Gastrocnemius medialis (tissue), 4 donors: ENCODE measurements around the gene TRABD2A. TPM values are rescaled to one million over a fixed set of nuclear protein-coding genes. Genes with fewer than 3 reads are reported as not detected.
A peak's percentile ranks its signal among the peaks of the same experiment; 100 is the strongest.

Experiments
- ATAC-seq, 2 donors: fragments of 150-250 bp; one replicate each; pipeline ENCODE4 v1.9.1; 2016
- DNase-seq, 2 donors: peaks; one replicate each; pipeline ENCODE4 v3.0.0-alpha.2; 2019
- H3K27ac ChIP-seq, 4 donors: fragments of 200-600 bp; sonication (generic); 1 replicate in 1 of 4; 2 replicates in 3 of 4; pipeline ENCODE4 v1.5.1; 2016 to 2018; ENCODE audit warnings: mild to moderate bottlenecking in 2 of 4, moderate library complexity in 1 of 4
- H3K27me3 ChIP-seq, 3 donors: fragments of 200-600 bp; sonication (generic) in 2 of 3; 1 replicate in 1 of 3; 2 replicates in 2 of 3; pipeline versions ENCODE4 v1.5.1 to v1.6.0; 2016 to 2019; ENCODE audit warnings: mild to moderate bottlenecking in 1 of 3, moderate library complexity in 1 of 3
- H3K36me3 ChIP-seq, 2 donors: fragments of 200-600 bp; sonication (generic) in 1 of 2; one replicate each; pipeline ENCODE4 v1.5.1; 2017 to 2018
- H3K4me1 ChIP-seq, 2 donors: fragments of 200-600 bp; sonication (generic) in 1 of 2; one replicate each; pipeline ENCODE4 v1.5.1; 2016 to 2017; ENCODE audit warnings: mild to moderate bottlenecking in 2 of 2
- H3K4me3 ChIP-seq, 4 donors: fragments of 200-600 bp; sonication (generic) in 3 of 4; 1 replicate in 1 of 4; 2 replicates in 3 of 4; pipeline ENCODE4 v1.5.1; 2016 to 2019; ENCODE audit warnings: mild to moderate bottlenecking in 2 of 4
- H3K9me3 ChIP-seq, 3 donors: fragments of 200-600 bp; sonication (generic) in 2 of 3; 1 replicate in 1 of 3; 2 replicates in 2 of 3; pipeline ENCODE4 v1.5.1; 2016 to 2019
- CTCF ChIP-seq, 5 experiments: fragments of 450-650 bp in 3 of 5; fragments of 200-600 bp in 2 of 5; sonication (generic) in 2 of 5; IDR thresholded peaks in 4 of 5; conservative IDR thresholded peaks in 1 of 5; 1 replicate in 4 of 5; 2 replicates in 1 of 5; pipeline ENCODE4 v1.5.1; 2016 to 2019; ENCODE audit warnings: antibody characterized with exemption in 5 of 5, mild to moderate bottlenecking in 3 of 5, moderate library complexity in 3 of 5
- POLR2A ChIP-seq, 2 donors: fragments of 450-650 bp; IDR thresholded peaks; one replicate each; pipeline ENCODE4 v1.6.1; 2017; ENCODE audit warnings: antibody characterized with exemption in 2 of 2, mild to moderate bottlenecking in 2 of 2, moderate library complexity in 2 of 2
- in situ Hi-C, 4 donors: fragments of 200-750 bp; cut with MboI; loops; one replicate each; pipeline versions ENCODE4 v1.15.0 to v1.8.0; 2017; ENCODE audit warnings: low sequenced_read_pairs in 4 of 4
- intact Hi-C: fragments of 100-400 bp; cut with DNase I; formaldehyde crosslinking; loops from one replicate; pipeline ENCODE4 v1.15.1; 2023; ENCODE audit warnings: low total_unique reads
- total RNA-seq, 4 donors: library from RNA; depleted of rRNA; stranded (reverse); fragments of >200 nt; gene quantifications; one replicate each; pipeline versions ENCODE4 v1.1.0 to v1.2.3, GENCODE V29; 2016

TRABD2A gene
- total RNA-seq, 4 donors from 2014 or later, result 0.27 to 0.97 (median 0.64) TPM

GRCh38 chr2:84830758-84831500 is 50.0 kb downstream of the TRABD2A start:
- intact Hi-C loops (no loop called here), in situ Hi-C loops (no loop called here)
- Histone ChIP-seq H3K36me3 (no peaks in the 10 kb centered on the region), H3K4me3 (no peak overlapping the region), H3K27me3 (no peaks in the 10 kb centered on the region), H3K9me3 (no peaks in the 10 kb centered on the region), H3K27ac (no peak overlapping the region), H3K4me1 (no peaks in the 10 kb centered on the region)
- DNase-seq (no peak), ATAC-seq (no peak)
- TF ChIP-seq POLR2A (IDR thresholded peaks at IDR 0.05) (no peak), CTCF (IDR thresholded peaks at IDR 0.05 in 4 of 5, conservative IDR thresholded peaks at IDR 0.05 in 1 of 5) (no peak)

GRCh38 chr2:84830095-84830494 is 50.8 kb downstream of the TRABD2A start:
- DNase-seq (peak; percentile 23 to 38), ATAC-seq (no peak)
- Histone ChIP-seq H3K36me3 (no peaks in the 10 kb centered on the region), H3K27me3 (no peaks in the 10 kb centered on the region), H3K9me3 (no peaks in the 10 kb centered on the region), H3K4me3 (no peak overlapping the region), H3K4me1 (no peaks in the 10 kb centered on the region), H3K27ac (no peak overlapping the region)
- in situ Hi-C loops, result no loop called here
- intact Hi-C loops, result no loop called here
- TF ChIP-seq POLR2A (IDR thresholded peaks at IDR 0.05) (no peak), CTCF (IDR thresholded peaks at IDR 0.05 in 4 of 5, conservative IDR thresholded peaks at IDR 0.05 in 1 of 5) (no peak)

GRCh38 chr2:84829693-84830092 is 51.2 kb downstream of the TRABD2A start:
- DNase-seq (no peak), ATAC-seq (no peak)
- Histone ChIP-seq H3K27me3 (no peaks in the 10 kb centered on the region), H3K4me3 (no peak overlapping the region), H3K4me1 (no peaks in the 10 kb centered on the region), H3K27ac (no peak overlapping the region), H3K36me3 (no peaks in the 10 kb centered on the region), H3K9me3 (no peaks in the 10 kb centered on the region)
- TF ChIP-seq POLR2A (IDR thresholded peaks at IDR 0.05) (no peak), CTCF (IDR thresholded peaks at IDR 0.05 in 4 of 5, conservative IDR thresholded peaks at IDR 0.05 in 1 of 5) (no peak)
- in situ Hi-C loops, result no loop called here
- intact Hi-C loops, result no loop called here

- intact Hi-C loops (no loop called here), in situ Hi-C loops (no loop called here)
- H3K36me3 ChIP-seq, result no peaks in the 10 kb centered on the region
- DNase-seq (no peak), ATAC-seq (no peak)
- H3K27ac ChIP-seq, result no peak overlapping the region
- H3K27me3 ChIP-seq, result no peaks in the 10 kb centered on the region
- no peak overlapping the region for H3K4me3 ChIP-seq
- H3K4me1 ChIP-seq, result no peaks in the 10 kb centered on the region
- no peak for TF ChIP-seq POLR2A (IDR thresholded peaks at IDR 0.05)
- no peak for TF ChIP-seq CTCF (IDR thresholded peaks at IDR 0.05 in 4 of 5, conservative IDR thresholded peaks at IDR 0.05 in 1 of 5)
- no peaks in the 10 kb centered on the region for H3K9me3 ChIP-seq
These were observed 52.8 kb downstream of the TRABD2A start for GRCh38 chr2:84827978-84828575.
